HCT116 (cell line): Measurements from ENCODE around the gene IL10. TPM values are rescaled to one million over a fixed set of nuclear protein-coding genes. Genes with fewer than 3 reads are reported as not detected.

Experiments
- ATAC-seq: fragments of 200-7000 bp; cut with Tn5 transposase; 2 replicates; pipeline ENCODE4 v1.9.1; 2020; ENCODE audit warnings: mild to moderate bottlenecking, moderate library complexity
- BruUV-seq: library from RNA; stranded (reverse); fragments of 400-500 nt; replicated peaks from 2 replicates; lab custom pipeline; 2021; lab: Mats Ljungman, UMichigan
- CTCF ChIA-PET: fragments of 300-600 bp; sonication (Branson Sonifier 250); formaldehyde crosslinking; loops from one replicate; lab custom pipeline; 2021; ENCODE audit warnings: antibody characterized with exemption; lab: Charles Lee
- POLR2A ChIA-PET: fragments of 300-600, 350-600 bp; sonication (Branson Sonifier 250); formaldehyde crosslinking; loops from one replicate; lab custom pipeline; 2021; ENCODE audit warnings: antibody characterized with exemption; lab: Charles Lee
- RAD21 ChIA-PET, 2 experiments: fragments of 300-600 bp; sonication (Branson Sonifier 250); formaldehyde crosslinking; loops; one replicate each; lab custom pipeline; 2023; ENCODE audit warnings: low total read pairs in 2 of 2; ENCODE audit not compliant: uncharacterized antibody in 2 of 2, unreplicated experiment in 2 of 2, low non-redundant PET in 1 of 2; lab: Charles Lee
- DNase-seq: peaks from one replicate; pipeline ENCODE4 v3.0.0-alpha.2; 2010; ENCODE audit warnings: low read depth, low spot score
- H2AFZ ChIP-seq: fragments of 200-600 bp; shearing (Covaris generic), sonication (generic); 2 replicates; pipeline ENCODE4 v1.6.1; 2017; ENCODE audit warnings: low read depth, mixed run types, mixed read lengths, antibody characterized with exemption, low read length; ENCODE audit not compliant: poor library complexity, severe bottlenecking
- H3K27ac ChIP-seq: 2 replicates; pipeline ENCODE4 v1.5.1; 2012; ENCODE audit warnings: low read depth, low read length
- H3K27me3 ChIP-seq: fragments of 200-600 bp; sonication (generic); 2 replicates; pipeline ENCODE4 v1.6.1; 2016; ENCODE audit warnings: mixed run types, low read length, mixed read lengths; ENCODE audit not compliant: insufficient read depth
- H3K36me3 ChIP-seq, 2 experiments: fragments of 200-500 bp in 1 of 2; fragments of 200-600 bp in 1 of 2; sonication (Bioruptor generic) in 1 of 2; sonication (generic) in 1 of 2; 2 replicates each; pipeline versions ENCODE4 v1.5.1 to v1.6.1; 2014 to 2016; ENCODE audit warnings: low read length in 2 of 2, inconsistent platforms in 1 of 2, mixed read lengths in 1 of 2, mixed run types in 1 of 2; ENCODE audit not compliant: insufficient read depth in 2 of 2, control insufficient read depth in 1 of 2
- H3K4me1 ChIP-seq, 2 experiments: fragments of 200-600 bp in 1 of 2; sonication (generic) in 1 of 2; 2 replicates each; pipeline versions ENCODE4 v1.5.1 to v1.6.1; 2012 to 2017; ENCODE audit warnings: low read length in 2 of 2, inconsistent platforms in 1 of 2, mild to moderate bottlenecking in 1 of 2, mixed read lengths in 1 of 2, mixed run types in 1 of 2, moderate library complexity in 1 of 2; ENCODE audit not compliant: insufficient read depth in 2 of 2, control insufficient read depth in 1 of 2
- H3K4me2 ChIP-seq: fragments of 200-600 bp; sonication (generic); 2 replicates; pipeline ENCODE4 v1.6.1; 2017; ENCODE audit warnings: mixed run types, low read length, mixed read lengths
- H3K4me3 ChIP-seq, 2 experiments: fragments of 200-600 bp in 1 of 2; sonication (generic) in 1 of 2; replicated peaks in 1 of 2; 2 replicates each; pipeline ENCODE4 v1.5.1; 2011 to 2016; ENCODE audit warnings: low read length in 2 of 2, control low read depth in 1 of 2, low read depth in 1 of 2, mild to moderate bottlenecking in 1 of 2, mixed read lengths in 1 of 2, mixed run types in 1 of 2
- H3K79me2 ChIP-seq: fragments of 200-600 bp; sonication (generic); 2 replicates; pipeline ENCODE4 v1.6.1; 2017; ENCODE audit warnings: mild to moderate bottlenecking, mixed run types, low read length, moderate library complexity, mixed read lengths; ENCODE audit not compliant: insufficient read depth
- H3K9ac ChIP-seq: fragments of 200-600 bp; sonication (generic); 2 replicates; pipeline ENCODE4 v1.6.1; 2016; ENCODE audit warnings: low read length, mixed read lengths
- H3K9me2 ChIP-seq: fragments of 200-600 bp; sonication (generic), shearing (Covaris generic); 2 replicates; pipeline ENCODE4 v1.6.1; 2017; ENCODE audit warnings: mixed run types, mild to moderate bottlenecking, moderate library complexity; ENCODE audit not compliant: insufficient read depth
- H3K9me3 ChIP-seq, 2 experiments: fragments of 200-500 bp in 1 of 2; fragments of 200-600 bp in 1 of 2; sonication (Bioruptor generic) in 1 of 2; sonication (generic) in 1 of 2; 2 replicates each; pipeline ENCODE4 v1.6.1; 2014 to 2017; ENCODE audit warnings: low read length in 2 of 2, mixed read lengths in 2 of 2, inconsistent platforms in 1 of 2, low read depth in 1 of 2, mild to moderate bottlenecking in 1 of 2, mixed run types in 1 of 2, moderate library complexity in 1 of 2; ENCODE audit not compliant: control insufficient read depth in 1 of 2, insufficient read depth in 1 of 2
- H4K20me1 ChIP-seq: fragments of 200-600 bp; sonication (generic), shearing (Covaris generic); 2 replicates; pipeline ENCODE4 v1.6.1; 2017; ENCODE audit warnings: mixed run types, mild to moderate bottlenecking, moderate library complexity; ENCODE audit not compliant: insufficient read depth
- CBX3 ChIP-seq: IDR thresholded peaks from 2 replicates; pipeline ENCODE4 v1.6.1; 2012; ENCODE audit warnings: low read depth
- FOSL1 ChIP-seq: IDR thresholded peaks from 2 replicates; pipeline ENCODE4 v1.6.1; 2012; ENCODE audit warnings: low read depth
- POLR2A ChIP-seq: IDR thresholded peaks from 2 replicates; pipeline ENCODE4 v1.7.0; 2011; ENCODE audit warnings: borderline replicate concordance; ENCODE audit not compliant: insufficient read depth, insufficient read length; ENCODE audit errors: extremely low read depth
- RAD21 ChIP-seq: IDR thresholded peaks from 2 replicates; pipeline ENCODE4 v1.6.1; 2012; ENCODE audit warnings: low read depth, mild to moderate bottlenecking
- SRF ChIP-seq: IDR thresholded peaks from 2 replicates; pipeline ENCODE4 v1.6.1; 2012; ENCODE audit warnings: low read depth
- intact Hi-C: fragments of 100-400 bp; cut with micrococcal nuclease; formaldehyde crosslinking; loops from 2 replicates; pipeline ENCODE4 v1.10.0; 2022
- total RNA-seq: library from RNA; stranded (reverse); gene quantifications from one replicate; pipeline ENCODE4 v1.2.1, GENCODE V29; 2021; ENCODE audit not compliant: unreplicated experiment
- TF ChIP-seq, protein P1 (sequence below), 3 experiments: fragments of 200-600 bp in 1 of 3; sonication (generic) in 1 of 3; IDR thresholded peaks in 2 of 3; conservative IDR thresholded peaks in 1 of 3; 2 replicates each; pipeline ENCODE4 v1.5.1; 2012 to 2017; ENCODE audit warnings: low read depth in 2 of 3, low read length in 2 of 3, antibody characterized with exemption in 1 of 3, borderline replicate concordance in 1 of 3, control low read depth in 1 of 3, mild to moderate bottlenecking in 1 of 3, mixed read lengths in 1 of 3, mixed run types in 1 of 3, moderate library complexity in 1 of 3; ENCODE audit not compliant: insufficient read depth in 1 of 3

The IL10 gene
- total RNA-seq, 1 experiment from 2014 or later = not detected

DNA sequence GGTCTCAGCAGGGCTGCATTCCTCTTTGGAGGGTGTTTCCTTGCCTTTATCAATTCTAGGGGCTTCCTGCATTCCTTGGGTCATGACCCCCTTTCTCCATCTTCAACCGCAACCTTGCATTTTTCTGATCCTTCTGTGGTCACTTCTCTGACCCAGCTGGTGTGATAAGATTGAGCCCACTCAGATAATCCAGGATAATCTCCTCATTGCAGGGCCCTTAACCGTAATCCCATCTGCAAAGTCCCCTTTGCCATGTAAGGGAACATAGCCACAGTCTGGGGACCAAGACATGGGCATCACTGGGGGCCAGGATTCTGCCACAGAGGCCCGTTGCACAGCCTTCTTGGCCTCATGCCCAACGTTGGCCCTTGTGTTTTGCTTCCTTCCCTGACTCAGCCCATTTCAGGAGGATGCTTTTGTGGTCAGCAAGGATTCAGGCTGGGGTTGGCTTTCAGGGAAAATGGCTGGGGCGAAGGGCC is 36.7 kb downstream of the IL10 start:
- ATAC-seq = no peak
- no peak for DNase-seq
- RAD21 ChIA-PET = interaction anchor here in 1 of 2 experiments (2.1 kb wide), 1 partner anchor 246 kb away, joined by 4 read pairs; no protein-coding TSS in a partner anchor
- Histone ChIP-seq H3K9me3 (no peaks in the 10 kb centered on the region), H3K27ac (no peak overlapping the region), H3K27me3 (no peaks in the 10 kb centered on the region), H3K9me2 (no peaks in the 10 kb centered on the region), H3K36me3 (peaks cover 0 to 2% of the 10 kb centered on the region in 2 experiments; a peak in 2 of 4 replicates), H3K4me3 (no peak overlapping the region), H2AFZ (no peak overlapping the region), H4K20me1 (no peaks in the 10 kb centered on the region), H3K9ac (no peak overlapping the region), H3K4me2 (no peak overlapping the region), H3K4me1 (no peaks in the 10 kb centered on the region), H3K79me2 (no peaks in the 10 kb centered on the region)
- BruUV-seq = no TSS peak
- CTCF ChIA-PET = interaction anchor here (0.7 to 1.7 kb wide), 6 partner anchors 104 to 764 kb away, joined by 3 to 12 read pairs (median 4); no protein-coding TSS in a partner anchor
- intact Hi-C loops = no loop called here
- POLR2A ChIA-PET = no interaction called here
- no peak for TF ChIP-seq POLR2A
- no peak for TF ChIP-seq SRF
- TF ChIP-seq FOSL1 = no peak

DNA sequence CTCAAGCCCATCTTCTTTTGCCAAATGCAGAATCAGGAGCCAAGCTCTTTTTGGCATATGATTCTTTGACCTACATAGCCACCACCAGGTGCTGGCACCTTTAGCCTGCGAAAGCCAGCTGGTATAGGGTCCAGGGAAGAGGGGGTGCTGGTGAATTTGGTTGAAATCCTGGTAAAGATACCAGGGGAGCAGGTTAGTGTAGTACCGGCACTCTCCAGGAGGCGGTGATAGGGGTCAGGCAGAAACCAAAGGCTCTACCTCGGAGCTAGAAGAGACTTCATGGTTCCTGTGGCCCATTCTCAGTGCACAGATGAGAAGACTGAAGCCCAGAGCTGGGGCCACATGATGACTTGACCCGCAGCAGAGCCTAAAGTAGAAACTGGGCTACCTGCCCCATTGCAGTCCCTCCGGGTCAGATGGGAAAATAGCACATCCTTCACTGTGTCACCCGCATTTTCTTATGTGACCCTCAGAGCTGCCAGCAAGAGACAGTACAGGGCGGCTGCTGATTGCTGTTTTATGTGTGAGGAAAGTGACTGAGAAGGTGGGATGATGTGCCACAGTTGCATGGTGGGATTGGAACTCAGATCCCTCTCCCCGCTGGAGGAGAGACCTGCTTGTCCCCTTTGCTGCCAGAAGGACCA is 37.7 kb downstream of the IL10 start:
- peak; percentile 12 for DNase-seq
- ChIA-PET CTCF (interaction anchor here (0.8 to 3.3 kb wide), 9 partner anchors 31 to 765 kb away, joined by 3 to 28 read pairs (median 4); no protein-coding TSS in a partner anchor), POLR2A (no interaction called here), RAD21 (interaction anchor here (0.8 to 2.1 kb wide), 5 partner anchors 175 to 247 kb away, joined by 3 to 6 read pairs (median 4); no protein-coding TSS in a partner anchor)
- no peak overlapping the region for H2AFZ ChIP-seq
- H4K20me1 ChIP-seq = no peaks in the 10 kb centered on the region
- no peaks in the 10 kb centered on the region for H3K9me3 ChIP-seq
- no peak overlapping the region for H3K9ac ChIP-seq
- no peaks in the 10 kb centered on the region for H3K4me1 ChIP-seq
- BruUV-seq = no TSS peak
- ATAC-seq = peak; percentile 74
- H3K4me3 ChIP-seq = no peak overlapping the region
- H3K27me3 ChIP-seq = no peaks in the 10 kb centered on the region
- no peak overlapping the region for H3K27ac ChIP-seq
- peaks cover 2 to 4% of the 10 kb centered on the region in 2 experiments; a peak in 2 of 4 replicates for H3K36me3 ChIP-seq
- no peak for TF ChIP-seq CBX3
- peak; percentile 67 for TF ChIP-seq RAD21
- TF ChIP-seq, protein P1, sequence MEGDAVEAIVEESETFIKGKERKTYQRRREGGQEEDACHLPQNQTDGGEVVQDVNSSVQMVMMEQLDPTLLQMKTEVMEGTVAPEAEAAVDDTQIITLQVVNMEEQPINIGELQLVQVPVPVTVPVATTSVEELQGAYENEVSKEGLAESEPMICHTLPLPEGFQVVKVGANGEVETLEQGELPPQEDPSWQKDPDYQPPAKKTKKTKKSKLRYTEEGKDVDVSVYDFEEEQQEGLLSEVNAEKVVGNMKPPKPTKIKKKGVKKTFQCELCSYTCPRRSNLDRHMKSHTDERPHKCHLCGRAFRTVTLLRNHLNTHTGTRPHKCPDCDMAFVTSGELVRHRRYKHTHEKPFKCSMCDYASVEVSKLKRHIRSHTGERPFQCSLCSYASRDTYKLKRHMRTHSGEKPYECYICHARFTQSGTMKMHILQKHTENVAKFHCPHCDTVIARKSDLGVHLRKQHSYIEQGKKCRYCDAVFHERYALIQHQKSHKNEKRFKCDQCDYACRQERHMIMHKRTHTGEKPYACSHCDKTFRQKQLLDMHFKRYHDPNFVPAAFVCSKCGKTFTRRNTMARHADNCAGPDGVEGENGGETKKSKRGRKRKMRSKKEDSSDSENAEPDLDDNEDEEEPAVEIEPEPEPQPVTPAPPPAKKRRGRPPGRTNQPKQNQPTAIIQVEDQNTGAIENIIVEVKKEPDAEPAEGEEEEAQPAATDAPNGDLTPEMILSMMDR (IDR thresholded peaks at IDR 0.05 in 2 of 3, conservative IDR thresholded peaks at IDR 0.05 in 1 of 3; ENCODE audit: borderline replicate concordance in 1 of 3, insufficient read depth in 1 of 3, low read depth in 2 of 3, low read length in 2 of 3) = peak; percentile 55 to 78 (median 74)
- intact Hi-C loops = loop anchor here (1.0 kb wide), 1 partner anchor 248 kb away; no protein-coding TSS in a partner anchor
- H3K9me2 ChIP-seq = no peaks in the 10 kb centered on the region
- no peak overlapping the region for H3K4me2 ChIP-seq
- no peaks in the 10 kb centered on the region for H3K79me2 ChIP-seq
